Activated CD4-positive, alpha-beta T cell treated with anti-CD3 and anti-CD28 coated beads for 1 hour (primary cell): Measurements from ENCODE around the gene NKRF.
"Not testable (repeated sequence)": the region's sequence is repeated elsewhere in the genome, so short reads cannot be mapped to it uniquely, and the experiment has no call there.

ENCODE experiments used
- DNase-seq: peaks from one replicate; pipeline ENCODE4 v3.0.0-alpha.2; 2020

Gene NKRF

DNA sequence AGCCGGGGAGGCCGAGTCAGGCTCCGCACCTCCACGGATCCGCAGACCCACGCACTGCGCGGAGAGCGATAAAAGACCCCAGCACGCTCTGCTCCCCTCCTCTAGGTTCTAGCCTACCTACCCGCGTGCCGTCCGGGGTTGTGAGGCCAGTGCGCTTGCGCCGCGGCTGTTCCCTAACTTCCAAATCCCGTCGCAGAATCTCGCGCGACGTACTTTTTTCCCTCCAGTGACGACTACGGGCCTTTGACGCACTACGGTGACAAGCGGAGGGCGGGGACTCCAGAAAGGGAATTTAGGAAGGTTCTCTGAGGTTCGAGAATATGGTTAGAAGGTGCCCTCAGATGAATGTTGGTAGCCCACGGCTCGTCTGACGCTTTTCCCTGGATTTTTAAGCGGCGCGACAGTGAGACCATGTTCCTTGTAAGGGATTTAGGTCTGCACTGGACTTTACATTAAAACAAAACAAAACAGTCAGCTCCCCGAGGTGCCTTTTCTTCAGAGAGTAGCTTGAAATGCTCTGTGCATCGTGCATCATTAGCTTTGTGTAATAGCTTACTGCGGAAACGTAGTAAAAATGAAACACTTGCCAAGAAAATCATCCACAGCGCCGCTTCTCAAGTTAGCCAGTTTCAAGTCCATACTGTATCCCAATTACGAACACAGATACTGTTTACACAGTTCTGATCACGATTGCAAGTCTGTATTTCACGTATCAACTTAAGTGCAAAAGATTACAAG is at the start of gene NKRF:
TSS of gene NKRF (minus strand) at position 145 of the 738 bp plus-strand sequence.
- peak; percentile 82 for DNase-seq

GRCh38 chrX:119655125-119655524 is 48.9 kb upstream of the NKRF start:
- DNase-seq = peak; percentile 48

DNA sequence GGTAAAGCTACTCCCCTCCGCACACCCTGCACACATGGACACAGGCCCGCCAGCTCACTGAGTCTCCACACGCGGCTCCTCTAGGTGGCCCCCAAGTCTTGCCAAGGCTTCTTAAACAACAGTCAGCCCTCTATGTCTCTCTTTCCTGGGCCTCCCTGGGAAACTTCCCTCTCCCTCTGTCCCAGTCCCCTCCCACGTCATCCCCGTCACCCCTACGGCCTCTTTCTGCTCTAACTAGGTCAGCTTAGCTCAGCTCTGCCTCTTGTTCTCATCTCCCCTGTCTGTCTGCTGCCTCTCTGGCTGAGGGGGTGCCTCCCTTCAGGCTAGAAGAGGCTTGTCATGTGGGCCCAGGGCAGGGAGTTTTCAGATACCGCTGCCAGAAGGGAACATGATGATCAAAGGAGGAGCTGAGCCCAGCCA is 47.9 kb upstream of the NKRF start:
- no peak for DNase-seq

GRCh38 chrX:119648421-119648775 is 42.2 kb upstream of the NKRF start:
- no peak for DNase-seq

DNA sequence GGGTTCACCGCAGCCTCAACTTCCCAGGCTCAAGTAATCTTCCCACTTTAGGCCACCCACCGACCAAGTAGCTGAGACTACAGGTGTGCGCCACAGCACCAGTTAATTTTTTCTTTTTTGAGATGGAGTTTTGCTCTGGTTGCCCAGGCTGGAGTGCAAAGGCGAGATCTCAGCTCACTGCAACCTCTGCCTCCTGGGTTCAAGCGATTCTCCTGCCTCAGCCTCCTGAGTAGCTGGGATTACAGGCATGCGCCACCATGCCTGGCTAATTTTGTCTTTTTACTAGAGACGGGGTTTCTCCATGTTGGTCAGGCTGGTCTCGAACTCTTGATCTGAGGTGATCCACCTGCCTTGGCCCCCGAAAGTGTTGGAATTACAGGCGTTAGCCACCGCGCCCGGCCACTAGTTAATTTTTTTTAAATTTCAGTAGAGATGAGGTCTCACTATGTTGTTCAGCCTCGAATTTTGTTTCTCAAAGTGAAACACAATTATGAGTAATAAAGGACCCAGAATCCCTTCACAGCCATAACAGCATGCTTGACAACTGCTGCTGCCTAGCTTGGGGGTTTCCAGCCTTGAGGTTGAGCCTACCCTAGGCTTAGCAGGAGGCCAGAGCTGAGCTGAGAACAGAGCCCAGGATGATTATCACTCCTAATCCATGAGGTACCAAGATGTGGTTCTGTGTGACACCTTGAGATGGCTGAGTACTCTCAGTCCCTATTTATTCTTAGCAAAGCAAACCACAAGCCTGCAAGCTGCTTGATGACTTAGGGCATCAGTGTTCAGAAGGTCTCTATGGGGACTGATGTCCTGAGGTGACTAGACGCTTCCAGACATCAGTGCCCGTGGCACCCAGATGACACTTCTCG is 41.6 kb upstream of the NKRF start:
- peak; percentile 14 for DNase-seq

- no peak for DNase-seq
Observed at GRCh38 chrX:119647089-119647488, 40.9 kb upstream of the NKRF start.

GRCh38 chrX:119646515-119646914 is 40.3 kb upstream of the NKRF start:
- DNase-seq = no peak

GRCh38 chrX:119643696-119644095 is 37.5 kb upstream of the NKRF start:
- no peak for DNase-seq

- DNase-seq = no peak
Observed at GRCh38 chrX:119640731-119641170, 34.5 kb upstream of the NKRF start.

DNA sequence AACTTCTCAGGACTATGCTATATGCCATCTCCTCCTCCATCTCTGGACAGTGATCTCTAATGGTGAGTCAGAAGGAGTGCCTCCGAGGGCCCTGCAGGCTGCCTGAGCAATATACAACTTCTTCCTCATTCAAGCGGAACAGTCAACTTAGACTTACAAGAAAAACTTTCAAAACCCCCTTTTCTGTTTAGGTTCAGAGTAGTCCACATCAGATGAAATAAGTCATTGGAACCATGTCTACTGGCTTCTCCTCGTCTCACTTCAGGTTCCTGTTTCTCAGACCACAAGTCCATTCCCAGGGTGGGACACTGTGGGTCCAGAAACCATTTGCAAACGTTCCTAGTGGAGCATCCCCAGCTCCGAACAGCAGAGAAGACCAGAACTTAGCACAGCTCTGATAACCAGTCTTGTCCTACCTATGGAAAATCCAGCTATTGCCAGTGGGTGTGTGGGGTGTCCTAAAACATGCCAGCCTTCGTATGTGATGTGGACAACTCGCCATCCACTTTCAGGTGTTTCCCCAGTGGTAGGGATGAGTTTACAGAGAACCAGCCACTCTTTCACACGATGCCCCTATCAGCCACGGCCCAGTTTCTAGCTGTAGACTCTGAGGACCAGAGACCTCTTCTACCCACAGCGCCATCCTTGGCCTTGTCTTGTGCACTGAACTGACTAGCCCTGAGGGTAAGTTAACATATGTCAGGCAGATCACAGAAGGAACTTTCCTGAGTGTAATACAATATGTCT is 32.7 kb upstream of the NKRF start:
- no peak for DNase-seq

DNA sequence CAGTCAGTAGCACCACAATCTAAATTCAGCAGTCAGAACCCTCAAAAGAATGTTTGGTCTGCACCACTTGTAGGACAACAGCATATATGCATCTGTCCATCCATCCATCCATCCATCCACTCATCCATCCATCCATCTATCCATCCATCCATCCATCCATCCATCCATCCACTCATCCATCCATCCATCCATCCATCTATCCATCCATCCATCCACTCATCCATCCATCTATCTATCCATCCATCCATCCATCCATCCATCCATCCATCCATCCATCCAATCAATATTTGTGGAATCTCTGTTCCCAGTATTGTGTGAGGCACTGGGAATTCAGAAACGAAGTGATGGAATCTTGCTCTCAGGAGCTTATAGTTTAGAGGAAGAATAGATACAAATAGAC is 31.2 kb upstream of the NKRF start:
- not testable (repeated sequence) for DNase-seq

DNA sequence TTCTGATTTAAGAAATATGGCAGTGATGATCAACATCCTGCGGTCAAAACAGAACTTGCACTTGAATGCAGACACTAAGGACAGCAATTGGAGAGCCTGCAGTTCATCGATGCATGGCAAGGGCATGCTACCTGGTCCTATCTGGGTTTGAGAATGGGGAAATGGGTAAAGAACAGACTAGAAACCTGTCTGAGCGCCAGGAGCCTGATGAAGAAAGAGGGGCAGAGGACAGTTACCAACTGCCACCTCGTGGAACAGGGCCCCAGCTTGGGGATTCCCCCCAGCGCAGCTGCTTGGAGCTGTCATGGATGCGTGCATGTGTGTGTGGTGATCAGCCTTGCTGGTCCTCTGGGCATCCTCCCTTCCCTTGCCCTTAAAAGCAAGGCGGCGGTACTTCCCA is 30.2 kb upstream of the NKRF start:
- no peak for DNase-seq

DNA sequence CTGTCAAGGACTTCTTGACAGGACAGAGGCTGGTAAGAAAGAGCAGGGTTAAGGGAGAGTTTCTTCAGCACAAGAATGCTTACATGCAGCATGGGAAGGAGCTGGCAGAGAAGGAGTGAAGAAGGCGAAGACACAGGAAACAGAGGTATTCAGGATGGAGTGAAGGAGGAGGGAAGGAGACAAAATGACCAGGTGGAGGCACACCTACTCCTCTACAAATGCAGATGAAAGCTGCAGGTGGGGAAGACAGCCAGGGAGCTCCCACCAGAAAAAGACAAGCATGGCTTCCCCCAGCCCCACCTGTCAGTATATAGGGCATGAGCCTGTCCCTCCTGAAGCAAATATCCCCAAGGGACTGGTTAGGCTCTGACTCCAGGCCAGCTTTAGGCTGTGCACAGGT is 29.6 kb upstream of the NKRF start:
- no peak for DNase-seq

DNA sequence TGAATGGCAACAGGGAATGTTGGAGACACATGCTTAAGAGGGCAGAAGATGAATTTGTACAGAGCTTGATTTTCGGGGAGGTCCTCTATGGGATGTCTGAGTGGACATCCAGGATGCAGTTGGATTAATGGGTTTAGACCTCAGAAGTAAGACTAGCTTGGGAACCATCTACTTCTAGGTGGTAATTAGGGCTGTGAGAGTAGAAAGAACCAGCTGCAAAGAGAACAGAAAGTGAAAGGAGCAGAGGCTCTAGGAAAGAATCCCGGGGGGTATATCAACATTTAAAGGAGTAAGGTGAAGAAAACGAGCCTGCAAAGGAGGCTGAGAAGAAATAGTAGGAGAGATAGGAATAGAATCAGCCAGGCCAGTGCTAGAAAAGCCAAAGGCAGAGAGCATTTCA is 29.0 kb upstream of the NKRF start:
- DNase-seq = no peak

DNA sequence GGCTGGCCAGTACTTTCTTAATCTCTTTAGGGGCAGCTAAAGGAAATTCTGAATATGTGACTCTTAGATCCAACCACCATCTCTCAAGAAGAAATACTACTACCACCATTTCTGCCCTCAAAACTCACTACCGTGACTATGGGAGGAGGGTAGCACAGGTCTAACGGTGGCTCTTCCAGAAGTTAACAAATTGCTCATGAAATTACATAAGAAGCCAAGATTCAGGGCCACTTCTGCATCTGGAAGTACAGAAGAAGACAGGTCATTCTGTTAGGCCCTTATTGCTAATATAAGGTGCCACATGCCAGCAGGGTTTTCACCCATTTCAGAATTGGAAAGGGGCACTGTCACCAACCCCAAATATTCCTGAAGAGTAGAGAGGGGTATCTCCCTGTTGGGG is 19.6 kb upstream of the NKRF start:
- no peak for DNase-seq

GRCh38 chrX:119624951-119625668 is 18.9 kb upstream of the NKRF start:
- DNase-seq = no peak

GRCh38 chrX:119624417-119624816 is 18.2 kb upstream of the NKRF start:
- DNase-seq = no peak

GRCh38 chrX:119622356-119623232 is 16.4 kb upstream of the NKRF start:
- no peak for DNase-seq

DNA sequence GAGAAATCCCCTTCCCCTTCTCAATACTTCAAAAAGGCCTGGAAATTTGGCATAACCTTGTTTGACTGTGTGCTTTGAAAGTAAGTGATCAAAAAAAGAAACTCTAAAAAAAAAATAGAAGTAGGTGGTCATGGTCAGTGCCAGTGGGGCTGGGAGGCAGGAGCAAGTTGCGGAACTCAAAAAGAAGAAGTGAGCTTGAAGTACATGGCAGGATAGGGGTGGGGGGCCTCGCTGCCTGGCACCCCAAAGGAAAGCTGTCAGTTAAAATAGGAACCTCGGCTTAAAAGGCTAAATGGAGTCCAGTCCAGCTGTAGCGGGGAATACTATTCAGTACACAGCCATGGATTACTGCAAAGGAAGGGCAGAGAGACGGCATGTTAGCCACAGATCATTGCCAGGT is 12.2 kb upstream of the NKRF start:
- no peak for DNase-seq

DNA sequence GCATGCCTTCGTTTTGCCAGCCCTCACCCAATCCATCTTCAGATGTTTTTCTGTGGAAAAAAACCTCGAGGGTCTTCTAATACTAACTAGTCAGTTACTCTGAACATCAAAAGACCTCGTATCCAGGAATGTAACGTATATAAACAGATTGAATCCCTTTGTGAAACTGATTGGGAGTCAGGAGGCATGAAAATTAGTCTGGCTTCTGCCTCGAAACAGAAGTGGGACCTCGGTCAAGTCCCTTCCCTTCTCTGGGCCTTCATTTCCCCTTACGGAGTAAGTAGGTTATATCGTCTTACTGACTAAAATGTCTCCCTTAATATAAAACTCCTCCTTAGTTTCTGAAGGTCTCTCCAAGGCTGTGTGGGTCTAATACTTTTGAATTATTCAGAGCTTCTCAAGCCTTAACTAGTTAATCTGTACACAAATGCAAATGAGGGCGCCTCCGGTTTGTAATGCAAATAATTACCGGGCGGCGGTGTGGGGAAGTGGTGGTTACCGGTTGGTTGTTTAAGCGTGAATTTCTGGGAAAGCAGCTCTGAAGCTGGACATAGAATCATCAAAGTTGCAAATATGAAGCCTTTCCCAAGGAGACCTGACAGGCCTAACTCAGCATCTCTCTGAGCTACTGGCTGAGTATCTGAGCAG is 11.4 kb upstream of the NKRF start:
- no peak for DNase-seq

GRCh38 chrX:119614776-119615175 is 8.6 kb upstream of the NKRF start:
- DNase-seq = no peak
